Frontal cortex (tissue), 4 donors: ENCODE measurements around the gene ZNF460. TPM values are rescaled to one million over a fixed set of nuclear protein-coding genes. Genes with fewer than 3 reads are reported as not detected.

Experiments
- DNase-seq, 2 donors: peaks; one replicate each; pipeline ENCODE4 v3.0.0; 2012; ENCODE audit warnings: low spot score in 2 of 2
- FAIRE-seq: peaks from 2 replicates; lab custom pipeline; 2012; peaks lifted over from hg19 to GRCh38; lab: Jason Lieb, UNC
- total RNA-seq: library from RNA; depleted of rRNA; stranded (reverse); fragments of >200 nt; gene quantifications from one replicate; pipeline ENCODE4 v1.2.3, GENCODE V29; 2014
- donor health status: control.
- donor health status: control.
- donor health status: control.

The ZNF460 gene
- total RNA-seq, 1 donor from 2014 or later, result 126 TPM

- no peak for FAIRE-seq
- DNase-seq, result no peak
Measured at GRCh38 chr19:57327993-57328392, 47.7 kb downstream of the ZNF460 start.

DNA sequence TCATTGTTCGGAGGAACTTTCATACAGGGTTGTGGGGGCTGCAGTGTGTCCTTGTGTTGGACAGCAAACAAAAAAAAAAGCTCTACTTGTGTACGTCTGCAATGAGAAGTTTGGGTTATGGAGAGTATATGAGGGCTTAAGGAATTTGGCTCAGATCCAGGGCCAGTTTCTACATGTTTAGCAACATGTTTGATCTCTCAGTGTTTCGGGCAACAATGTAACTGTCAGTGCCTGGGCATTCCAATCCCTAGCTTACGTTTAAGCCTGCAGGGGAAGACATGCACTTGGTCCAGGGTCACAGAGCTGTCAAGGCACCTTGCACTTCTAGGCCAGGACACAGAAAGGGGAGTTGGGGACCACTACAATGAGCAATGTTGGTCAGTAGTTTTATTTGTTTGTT lies 53.9 kb downstream of the ZNF460 start:
- no peak for DNase-seq
- FAIRE-seq, result no peak

GRCh38 chr19:57338877-57339276 lies 58.6 kb downstream of the ZNF460 start:
- FAIRE-seq (no peak), DNase-seq (no peak)

DNA sequence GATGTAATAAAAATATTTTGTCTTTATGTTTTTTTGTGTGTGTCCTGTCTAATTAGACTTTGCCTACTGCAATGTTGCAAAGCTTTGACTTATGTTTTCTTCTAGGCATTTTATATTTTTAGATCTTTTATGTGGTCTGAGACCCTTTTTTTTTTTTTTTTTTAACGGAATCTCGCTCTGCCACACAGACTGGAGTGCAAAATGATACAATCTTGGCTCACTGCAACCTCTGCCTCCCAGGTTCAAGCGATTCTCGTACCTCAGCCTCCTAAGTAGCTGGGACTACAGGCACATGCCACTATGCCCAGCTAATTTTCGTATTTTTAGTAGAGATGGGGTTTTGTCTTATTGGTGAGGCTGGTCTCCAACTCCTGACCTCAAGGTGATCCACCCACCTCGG lies 62.3 kb downstream of the ZNF460 start:
- no peak for DNase-seq
- no peak for FAIRE-seq

Other genes with a start within 250 kb of the ZNF460 start
- gene USP29, start 160.5 kb upstream of the ZNF460 start, total RNA-seq, result not detected
- not detected for gene ZIM3, start 135.3 kb upstream of the ZNF460 start, total RNA-seq
- gene DUXA, start 113.0 kb upstream of the ZNF460 start, total RNA-seq, result not detected
- 23.6 TPM for gene ZNF264, start 89.0 kb upstream of the ZNF460 start, total RNA-seq
- gene AURKC, start 49.5 kb upstream of the ZNF460 start, total RNA-seq, result 1.2 TPM
- gene ZNF805, start 39.9 kb upstream of the ZNF460 start, total RNA-seq, result 28.9 TPM
- gene ZNF543, start 40.0 kb downstream of the ZNF460 start, total RNA-seq, result 34.2 TPM
- gene ZNF304, start 70.8 kb downstream of the ZNF460 start, total RNA-seq, result 26.5 TPM
- 36.7 TPM for gene TRAPPC2B, start 83.1 kb downstream of the ZNF460 start, total RNA-seq
- gene ZNF547, start 83.1 kb downstream of the ZNF460 start, total RNA-seq, result 13.5 TPM
- gene ZNF548, start 109.4 kb downstream of the ZNF460 start, total RNA-seq, result 45.7 TPM
- gene ZNF17, start 130.7 kb downstream of the ZNF460 start, total RNA-seq, result 27.7 TPM
- 37.9 TPM for gene ZNF749, start 154.8 kb downstream of the ZNF460 start, total RNA-seq
- 4.9 TPM for gene VN1R1, start 176.7 kb downstream of the ZNF460 start, total RNA-seq
- 66.0 TPM for gene ZNF772, start 197.1 kb downstream of the ZNF460 start, total RNA-seq
- gene ZNF419, start 207.3 kb downstream of the ZNF460 start, total RNA-seq, result 31.0 TPM
- gene ZNF773, start 219.5 kb downstream of the ZNF460 start, total RNA-seq, result 16.7 TPM
- gene ZNF549, start 246.9 kb downstream of the ZNF460 start, total RNA-seq, result 20.0 TPM